Kidney capillary endothelial cell (primary cell): ENCODE data around the gene LRRC19.

Experiments
- DNase-seq: peaks from one replicate; pipeline ENCODE4 v3.0.0-alpha.2; 2018; ENCODE audit warnings: low spot score

LRRC19 gene, protein sequence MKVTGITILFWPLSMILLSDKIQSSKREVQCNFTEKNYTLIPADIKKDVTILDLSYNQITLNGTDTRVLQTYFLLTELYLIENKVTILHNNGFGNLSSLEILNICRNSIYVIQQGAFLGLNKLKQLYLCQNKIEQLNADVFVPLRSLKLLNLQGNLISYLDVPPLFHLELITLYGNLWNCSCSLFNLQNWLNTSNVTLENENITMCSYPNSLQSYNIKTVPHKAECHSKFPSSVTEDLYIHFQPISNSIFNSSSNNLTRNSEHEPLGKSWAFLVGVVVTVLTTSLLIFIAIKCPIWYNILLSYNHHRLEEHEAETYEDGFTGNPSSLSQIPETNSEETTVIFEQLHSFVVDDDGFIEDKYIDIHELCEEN

DNA sequence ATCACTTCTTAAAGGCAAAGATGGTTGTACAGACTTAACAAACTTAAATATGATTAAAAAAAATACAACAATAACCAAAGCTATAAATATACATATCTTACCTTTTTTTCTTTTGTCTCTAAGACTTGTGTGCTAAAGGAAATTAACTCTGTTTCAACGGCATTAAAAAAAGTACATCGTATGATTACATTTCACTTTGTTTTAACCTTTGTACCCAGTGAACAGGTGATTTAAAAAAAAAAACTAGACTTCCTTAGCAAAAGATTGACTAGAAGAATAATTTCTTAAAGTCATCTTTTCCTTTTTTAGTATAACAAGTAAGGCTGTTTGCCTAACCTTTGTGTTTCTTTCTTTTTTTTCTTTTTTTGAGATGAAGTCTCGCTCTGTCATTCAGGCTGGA lies at the start of gene LRRC19:
Gene LRRC19, minus strand, starts transcription at position 182 of the 400 bp plus-strand sequence. CDS start 5,978 bp downstream, outside the sequence.
- DNase-seq = no peak

DNA sequence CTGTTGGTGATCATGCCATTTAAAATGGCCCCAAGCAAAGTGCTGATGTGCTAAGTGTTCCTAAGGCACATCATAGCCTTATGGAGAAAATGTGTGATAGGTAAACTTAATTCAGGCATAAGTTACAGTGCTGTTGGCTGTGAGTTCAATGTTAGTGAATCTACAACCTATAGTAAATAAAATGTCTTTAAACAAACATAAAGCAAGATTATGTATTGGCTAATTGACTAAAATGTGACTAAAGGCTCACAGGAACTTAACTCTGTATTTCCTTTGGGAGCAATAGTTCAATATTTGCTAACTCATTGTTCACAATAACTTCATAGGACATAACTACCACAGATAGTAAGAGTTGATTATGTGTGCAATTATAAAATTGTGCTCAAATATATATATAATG lies 49.4 kb upstream of the LRRC19 start:
- no peak for DNase-seq

DNA sequence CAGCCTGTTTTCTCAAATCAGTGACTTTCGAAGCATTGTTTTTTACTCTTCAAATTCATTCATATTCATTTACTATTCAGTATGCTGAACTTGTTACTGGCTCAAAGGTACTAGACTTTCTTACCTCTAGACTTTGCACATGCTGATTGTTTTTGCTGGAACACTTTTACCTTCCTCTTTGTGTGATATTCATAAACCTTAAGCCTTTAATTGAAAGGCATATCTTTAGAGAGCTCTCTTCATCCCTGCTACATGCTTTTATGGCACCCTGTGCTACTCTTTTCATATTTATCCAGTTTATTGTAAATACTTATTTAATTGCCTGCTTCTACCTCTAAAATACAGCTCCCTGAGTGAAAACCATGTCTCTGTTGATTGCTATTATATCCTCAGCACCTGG lies 48.7 kb upstream of the LRRC19 start:
- DNase-seq = no peak

DNA sequence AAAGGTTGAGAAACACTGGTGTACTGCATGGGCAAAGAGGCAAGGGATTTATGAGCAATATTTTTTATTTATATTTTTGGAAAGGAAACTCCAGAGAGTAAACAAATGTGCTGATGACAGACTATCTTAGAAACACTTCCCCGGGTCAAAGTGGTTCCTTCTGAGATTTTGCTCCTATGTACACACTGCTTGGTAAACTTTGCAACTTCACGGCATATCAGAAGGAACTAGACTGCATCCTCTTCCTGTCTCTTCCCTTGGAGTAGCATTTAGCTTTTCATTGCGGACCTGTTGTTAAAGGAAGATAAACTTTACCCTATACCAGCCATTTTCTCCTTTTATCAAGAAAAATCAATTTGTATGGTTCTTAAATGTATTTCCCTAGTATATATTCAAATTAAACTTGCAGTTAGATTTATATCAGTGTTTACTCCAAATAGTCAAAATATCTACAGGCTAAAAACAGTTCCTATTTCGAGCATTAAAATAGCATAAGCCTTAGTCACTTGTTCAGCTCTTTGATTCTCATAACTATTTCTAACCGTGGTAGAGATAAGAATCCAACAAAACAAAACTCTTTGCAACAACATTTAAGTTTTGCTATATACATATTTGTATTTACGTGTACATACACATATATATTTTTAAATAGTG lies 48.0 kb upstream of the LRRC19 start:
- DNase-seq = peak; percentile 65

DNA sequence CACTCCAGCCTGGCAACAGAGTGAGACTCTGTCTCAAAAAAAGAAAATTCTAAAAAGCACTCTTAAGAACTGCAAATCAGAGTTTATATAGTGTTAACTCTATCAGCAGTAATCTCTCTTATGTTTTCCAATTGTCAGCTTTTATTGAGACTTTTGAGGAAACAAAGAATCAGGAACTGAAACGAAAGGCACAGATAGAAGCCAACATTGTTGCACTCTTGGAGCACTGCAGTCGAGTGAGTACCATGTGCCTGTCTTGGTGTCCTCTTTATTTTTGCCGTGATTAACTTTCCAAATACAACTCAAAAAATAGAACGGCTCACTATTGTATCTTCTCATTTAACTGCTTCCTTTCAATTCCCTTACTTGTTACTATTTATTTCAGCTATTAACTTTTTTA lies 41.7 kb upstream of the LRRC19 start:
- DNase-seq = no peak

DNA sequence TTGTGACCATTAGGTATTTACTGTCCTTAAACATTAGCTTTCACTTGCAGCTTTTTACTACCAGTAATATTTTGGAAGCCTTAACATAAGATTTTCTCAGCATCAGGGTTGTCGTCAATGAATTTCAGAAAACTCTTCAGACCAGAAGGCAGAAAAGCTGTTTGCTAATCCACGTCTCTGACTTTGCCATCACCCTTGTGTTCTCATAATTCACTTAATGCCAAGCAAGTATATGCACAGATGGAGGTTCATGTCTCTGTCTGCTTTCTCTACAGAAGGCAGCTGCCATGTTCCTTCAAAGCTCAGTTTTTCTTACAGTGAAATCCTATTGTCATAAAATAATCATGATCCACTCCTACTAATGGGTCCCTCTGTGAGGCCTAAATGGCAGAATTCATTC lies 37.7 kb upstream of the LRRC19 start:
- DNase-seq = no peak

DNA sequence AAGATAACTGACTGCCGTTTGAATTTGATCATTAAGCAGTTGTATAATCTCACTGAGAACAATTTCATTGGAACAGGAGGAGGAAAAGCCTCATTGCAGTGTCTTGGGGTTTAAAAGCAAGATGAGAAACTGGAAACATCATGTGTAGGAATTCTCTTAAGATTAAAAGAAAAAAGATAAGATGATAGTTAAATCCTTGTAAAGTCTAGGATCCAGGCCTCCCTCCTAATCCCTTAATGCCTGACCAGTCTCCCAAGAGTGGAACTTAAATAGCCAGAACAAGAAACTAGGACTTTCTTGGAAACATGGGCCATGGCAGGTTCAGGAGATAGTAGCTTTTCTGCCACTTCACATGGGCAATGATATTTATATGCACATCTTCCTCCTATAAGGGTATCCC lies 37.0 kb upstream of the LRRC19 start:
- no peak for DNase-seq

DNA sequence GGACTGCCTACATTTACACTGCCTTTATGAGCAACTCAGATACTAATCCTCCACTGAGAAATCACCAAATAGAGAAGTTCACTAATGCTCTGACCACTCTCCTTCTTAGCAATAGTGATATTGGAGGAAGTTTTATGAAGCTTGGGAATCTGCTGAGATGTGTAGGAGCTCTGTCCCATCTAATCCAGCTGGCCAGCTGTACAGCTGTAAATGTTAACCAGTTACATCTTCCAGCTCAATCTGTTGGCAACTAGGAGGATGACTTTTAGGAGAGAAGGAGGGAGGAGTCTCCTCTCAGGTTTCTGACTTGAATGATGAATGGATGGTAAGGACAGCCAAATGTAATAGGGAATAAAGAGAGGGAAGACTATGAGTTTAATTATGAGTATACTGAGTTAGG lies 36.3 kb upstream of the LRRC19 start:
- DNase-seq = no peak

DNA sequence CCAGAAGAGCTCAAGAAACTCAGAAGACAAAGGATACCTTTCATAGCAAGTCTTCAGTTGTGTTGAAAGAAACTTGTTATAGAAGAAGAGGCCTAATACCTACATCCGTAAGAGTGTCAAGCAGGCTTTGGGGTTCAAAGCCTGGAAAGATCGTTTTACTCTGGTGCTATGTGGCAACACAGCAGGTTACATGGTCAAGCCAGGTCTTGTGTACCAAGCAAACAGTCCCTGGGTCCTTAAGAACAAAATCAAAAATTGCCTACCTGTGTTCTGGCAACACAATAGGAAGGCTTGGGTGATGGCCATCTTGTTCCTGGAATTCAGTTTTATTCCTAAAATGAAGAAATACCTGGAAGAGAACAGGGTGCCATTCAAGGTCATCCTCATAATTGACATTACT lies 32.0 kb upstream of the LRRC19 start:
- DNase-seq = no peak

DNA sequence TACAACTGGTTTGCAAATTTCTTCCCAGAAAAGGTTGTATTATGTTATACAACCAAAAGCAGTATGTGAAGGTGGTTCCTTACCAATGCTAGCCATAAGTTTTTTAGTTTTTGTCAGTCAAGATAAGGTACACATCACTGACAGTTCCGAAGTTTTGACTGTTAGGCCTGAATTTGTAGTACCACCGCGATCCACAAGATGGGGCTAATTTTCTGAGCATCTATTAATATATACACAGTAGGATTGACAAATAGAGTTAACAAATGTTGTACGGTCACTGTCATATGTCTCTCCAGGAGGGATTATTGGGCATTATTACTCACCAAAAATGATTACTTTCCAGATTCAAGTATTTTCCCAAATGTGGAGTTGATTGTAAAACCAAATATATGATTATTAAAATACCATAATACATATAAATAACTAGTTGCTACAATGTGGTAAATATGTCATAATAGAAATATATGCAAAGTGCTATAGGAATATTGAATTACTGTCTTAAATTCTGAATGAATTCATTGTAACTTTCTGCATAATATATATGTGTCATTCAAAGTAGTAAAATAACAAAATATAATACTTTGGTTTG lies 28.4 kb upstream of the LRRC19 start:
- DNase-seq = peak; percentile 58

DNA sequence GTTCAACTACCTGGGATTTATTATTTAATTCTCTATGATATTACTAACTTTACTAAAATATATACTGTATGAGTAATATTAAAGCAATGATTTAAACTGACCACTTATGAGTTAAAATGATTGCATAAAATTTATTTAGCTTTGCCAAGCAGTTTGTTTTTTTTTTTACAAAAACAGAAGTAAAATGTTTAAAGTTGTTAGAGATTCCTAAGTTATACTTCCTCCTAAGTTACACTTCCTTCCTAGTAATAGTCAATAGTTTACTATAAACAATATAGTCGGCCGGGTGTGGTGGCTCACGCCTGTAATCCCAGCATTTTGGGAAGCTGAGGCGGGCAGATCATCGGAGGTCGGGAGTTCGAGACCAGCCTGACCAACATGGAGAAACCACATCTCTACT lies 23.7 kb upstream of the LRRC19 start:
- no peak for DNase-seq

DNA sequence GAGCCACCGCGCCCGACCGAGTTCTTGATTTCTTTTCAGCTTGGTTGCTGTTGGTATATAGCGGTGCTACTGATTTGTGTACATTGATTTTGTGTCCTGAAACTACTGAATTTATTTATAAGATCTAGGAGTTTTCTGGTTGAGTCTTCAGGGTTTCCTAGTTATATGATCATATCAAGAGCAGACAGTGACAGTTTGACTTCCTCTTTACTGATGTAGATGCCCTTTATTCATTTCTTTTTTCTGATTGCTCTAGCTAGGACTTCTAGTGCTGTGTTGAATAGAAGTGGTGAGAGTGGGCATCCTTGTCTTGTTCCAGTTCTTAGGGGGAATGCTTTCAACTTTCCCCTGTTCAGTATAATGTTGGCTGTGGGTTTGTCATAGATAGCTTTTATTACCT lies 17.4 kb upstream of the LRRC19 start:
- no peak for DNase-seq

DNA sequence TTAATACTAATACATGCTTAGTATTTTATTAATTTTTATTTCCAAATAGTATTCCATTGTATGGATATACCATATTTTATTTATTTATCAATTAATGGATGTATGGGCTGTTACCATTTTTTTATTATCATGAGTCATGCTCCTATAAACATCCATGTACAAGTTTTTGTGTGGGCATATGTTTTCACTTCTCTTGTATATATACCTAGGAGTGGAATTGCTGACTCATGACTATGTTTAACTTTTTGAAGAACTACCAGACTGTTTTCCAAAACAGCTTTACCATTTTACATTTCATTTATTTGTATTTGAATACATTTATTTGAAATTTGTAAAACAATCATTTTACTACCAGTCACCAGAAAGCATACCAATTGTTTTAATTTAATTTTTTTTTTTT lies 14.1 kb upstream of the LRRC19 start:
- DNase-seq = no peak

DNA sequence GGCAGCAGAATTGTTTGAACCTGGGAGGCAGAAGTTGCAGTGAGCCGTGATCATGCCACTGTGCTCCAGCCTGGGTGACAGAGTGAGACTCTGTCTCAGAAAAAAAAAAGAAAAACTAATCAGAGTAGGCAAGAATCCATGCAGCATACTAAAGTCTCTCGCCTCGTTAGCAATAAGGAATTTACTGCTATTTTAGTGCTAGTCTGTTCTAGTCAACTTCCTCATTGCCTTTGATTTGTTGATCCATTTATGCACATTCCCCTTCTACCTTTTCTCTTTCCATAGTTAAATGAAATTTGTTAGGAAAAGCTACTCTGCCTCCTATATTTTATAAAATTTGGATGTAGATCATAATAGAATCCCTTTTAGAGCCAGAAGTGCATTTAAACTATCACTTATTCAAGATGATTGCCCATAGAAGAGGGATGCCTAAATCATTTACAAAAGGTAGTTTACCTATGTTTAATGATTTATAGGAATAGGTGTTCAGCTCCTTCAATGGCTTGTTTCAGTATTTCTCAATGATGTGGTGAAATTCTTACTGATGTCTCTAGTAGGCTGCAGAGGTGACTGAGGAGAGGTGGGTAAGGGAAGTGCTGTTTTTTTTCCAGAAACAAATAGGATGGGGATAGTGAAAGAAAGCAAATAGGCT lies 1.9 kb downstream of the LRRC19 start:
- no peak for DNase-seq

DNA sequence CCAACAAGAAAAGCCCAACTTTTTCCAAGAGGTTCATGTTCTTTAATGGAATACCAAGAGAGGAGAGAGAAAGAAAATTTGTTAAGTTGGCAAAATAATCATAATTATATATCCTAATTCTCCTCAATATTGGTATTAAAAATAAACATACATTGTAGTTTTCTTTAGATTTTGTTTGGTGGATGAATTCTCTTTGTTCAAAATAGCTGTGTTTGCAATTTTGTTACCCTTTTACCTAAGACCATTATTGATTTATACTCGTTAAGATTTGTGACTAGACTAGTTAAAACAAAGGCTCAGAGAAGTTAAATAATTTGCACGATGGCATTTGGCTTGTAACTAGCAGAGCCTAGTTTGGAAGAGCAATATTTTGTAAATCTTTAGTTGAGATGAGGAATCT lies 9.7 kb downstream of the LRRC19 start:
- DNase-seq = no peak

DNA sequence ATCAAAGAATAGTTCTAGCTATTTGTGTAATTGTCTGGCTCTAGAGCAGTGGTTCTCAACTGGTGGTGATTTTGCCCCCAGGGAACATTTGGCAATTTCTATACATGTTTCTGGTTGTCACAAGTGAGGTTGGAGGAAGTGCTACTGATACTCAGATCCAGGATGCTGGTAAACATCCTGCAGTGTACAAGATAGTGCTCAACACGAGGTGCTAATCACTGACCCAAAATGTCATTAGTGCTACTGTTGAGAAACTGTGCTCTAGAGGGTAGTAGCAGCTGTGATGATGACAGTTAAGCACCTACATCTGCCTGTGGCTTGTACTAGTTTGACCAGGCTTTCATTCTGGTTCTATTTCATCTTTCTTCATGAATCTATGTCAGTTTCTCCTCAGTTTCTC lies 22.1 kb downstream of the LRRC19 start:
- DNase-seq = no peak

DNA sequence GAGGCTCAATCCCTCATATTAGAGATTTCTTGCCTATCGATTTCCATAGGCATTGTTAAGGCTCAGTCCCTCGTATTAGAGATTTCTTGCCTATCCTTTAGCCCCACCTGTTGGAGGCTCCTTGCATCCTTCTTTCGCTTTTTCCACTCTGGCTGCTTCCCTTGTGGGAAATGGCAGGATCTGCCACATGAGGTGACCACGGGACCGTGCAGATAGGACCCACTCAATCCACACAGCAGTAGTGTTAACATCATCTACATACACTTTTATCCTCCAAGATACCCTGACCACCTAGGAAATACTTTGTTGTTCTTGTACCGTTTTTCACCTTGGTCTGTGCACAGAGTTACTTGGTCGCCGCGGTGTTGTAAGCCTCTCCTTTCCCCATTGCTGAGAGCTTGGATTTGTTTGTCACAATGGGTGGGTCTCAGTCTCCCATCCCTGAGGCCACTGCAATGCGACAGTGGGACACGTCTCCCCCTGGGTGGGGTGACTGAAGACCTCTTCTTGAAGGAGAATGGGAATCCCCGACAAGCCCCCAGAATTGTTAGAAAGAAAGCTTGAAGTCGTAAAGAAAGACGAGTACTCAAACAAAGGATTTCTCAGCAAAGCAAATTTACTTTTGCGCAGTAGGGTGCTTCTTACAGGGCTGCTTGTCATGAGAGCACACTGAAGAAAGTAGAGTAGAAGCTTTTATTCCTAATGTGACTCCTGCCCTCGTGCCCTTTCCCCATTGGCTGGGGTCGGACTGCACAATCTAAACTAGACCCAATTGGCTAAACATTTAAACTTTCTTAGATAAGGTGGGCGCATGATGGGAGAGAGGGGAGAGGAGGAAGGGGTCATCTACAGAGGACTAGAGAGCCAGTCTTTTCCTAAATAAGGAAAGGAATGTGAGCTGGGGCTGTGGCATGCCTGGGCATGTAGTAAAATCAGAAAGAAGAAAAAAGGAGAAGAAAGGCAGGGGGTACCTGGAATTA lies 29.5 kb downstream of the LRRC19 start:
- DNase-seq = peak; percentile 30

DNA sequence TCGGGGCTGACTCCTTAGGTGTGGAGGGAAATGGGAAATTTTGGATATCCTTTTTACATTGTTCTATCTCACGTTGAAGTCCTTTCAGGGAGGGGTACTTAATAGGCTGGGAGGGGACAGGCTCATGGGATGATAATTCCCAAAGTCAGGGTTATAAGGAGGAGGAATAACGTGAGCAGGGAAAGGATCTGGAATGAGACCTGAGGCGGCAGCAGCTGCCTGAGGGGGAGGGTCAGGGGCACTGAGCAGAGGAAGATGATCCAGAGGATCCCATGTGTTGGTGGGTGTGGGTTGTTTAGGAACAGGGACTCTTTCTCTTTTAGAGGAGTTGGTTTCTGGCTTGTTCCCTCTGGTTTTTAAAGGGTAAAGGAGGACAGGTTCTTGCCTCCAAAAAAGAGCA lies 30.5 kb downstream of the LRRC19 start:
- no peak for DNase-seq

DNA sequence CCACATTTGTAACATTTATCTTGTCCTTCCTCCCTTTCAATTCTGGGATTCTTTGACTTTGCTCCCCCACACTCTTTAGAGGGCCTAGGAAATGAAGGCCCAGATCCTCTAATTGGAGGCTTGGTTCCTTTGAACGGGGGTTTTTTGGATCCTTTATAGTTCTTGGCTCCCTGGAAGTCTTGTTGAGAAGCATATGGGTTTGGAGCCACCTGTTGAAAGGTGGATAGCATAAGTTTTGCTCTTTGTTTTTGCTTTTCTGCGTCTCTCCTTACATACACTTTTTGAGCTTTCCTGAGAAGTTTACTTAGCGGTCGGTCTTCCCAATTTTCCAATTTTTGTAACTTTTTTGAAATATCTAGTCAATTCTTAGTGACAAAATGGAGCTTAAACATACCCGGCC lies 31.5 kb downstream of the LRRC19 start:
- no peak for DNase-seq

DNA sequence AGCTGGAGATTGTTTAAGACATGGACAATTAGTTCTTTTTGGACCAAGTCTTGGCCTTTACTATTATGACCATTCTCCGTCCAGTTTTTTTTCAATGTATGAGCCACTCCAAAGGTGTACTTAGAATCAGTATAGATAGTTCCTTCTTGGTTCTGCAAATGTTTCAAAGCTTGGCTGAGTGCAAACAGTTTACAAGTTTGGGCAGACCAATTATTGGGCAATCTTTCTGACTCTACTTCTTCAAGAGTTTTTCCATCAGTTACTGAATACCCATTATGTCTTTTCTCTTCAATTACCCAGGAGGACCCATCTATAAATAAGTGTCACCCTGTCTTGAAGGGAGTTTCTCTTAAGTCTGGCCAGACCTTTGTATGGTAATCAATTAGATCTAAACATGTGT lies 33.8 kb downstream of the LRRC19 start:
- DNase-seq = no peak

DNA sequence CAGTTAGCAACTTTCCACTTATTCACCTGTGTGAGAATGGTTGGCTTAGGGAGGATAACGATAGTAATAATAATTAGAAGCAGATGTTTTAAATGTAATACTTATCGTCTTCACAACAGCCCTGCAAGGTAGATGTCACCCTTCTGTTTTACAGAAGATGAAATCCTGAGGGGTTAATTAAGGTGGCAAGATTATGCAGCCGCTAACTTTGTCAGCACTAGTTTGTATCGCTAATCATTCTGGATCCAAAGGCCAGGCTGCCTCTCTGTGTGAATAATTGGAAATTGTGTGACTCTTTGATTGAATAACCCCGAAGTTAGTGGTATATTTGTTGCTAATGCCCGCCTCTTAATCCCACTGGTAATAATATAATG lies 48.6 kb downstream of the LRRC19 start:
- DNase-seq = no peak
